CD4-positive, alpha-beta T cell treated with Interleukin-4 for 4 hours (primary cell): ENCODE results near the gene FBXW7.

Experiments
- DNase-seq: peaks from one replicate; pipeline ENCODE4 v3.0.0-alpha.2; 2020

Gene FBXW7

DNA sequence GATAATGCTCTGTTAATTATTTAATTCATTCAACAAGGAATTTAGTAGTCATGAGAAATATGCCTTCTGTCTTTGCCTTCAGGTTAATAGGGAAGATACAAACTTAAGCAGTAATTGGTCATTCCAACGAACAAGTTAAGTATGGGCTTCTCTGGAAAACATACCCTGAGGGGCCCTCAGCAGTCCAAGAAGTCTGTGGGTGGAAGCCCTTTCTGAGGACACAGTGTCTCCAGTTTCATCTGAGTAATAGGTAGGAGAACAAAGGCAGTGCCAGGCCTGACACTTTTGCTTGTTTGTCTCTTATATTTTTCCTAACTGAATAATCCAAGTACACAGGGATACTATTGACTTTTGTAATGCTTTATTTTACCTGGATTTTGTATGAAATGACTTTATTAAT, 262.5 kb downstream of the FBXW7 start:
- DNase-seq, result no peak
